ENCODE results near the gene NADSYN1. TPM values are rescaled to one million over a fixed set of nuclear protein-coding genes. Genes with fewer than 3 reads are reported as not detected.

The NADSYN1 gene
- total RNA-seq, 2 donors from 2014 or later, result 133 to 178 TPM

- no peaks in the 10 kb centered on the region for H3K27me3 ChIP-seq
- peaks cover 30% of the 10 kb centered on the region for H3K36me3 ChIP-seq
- H3K27ac ChIP-seq, result no peak overlapping the region
- H3K9me3 ChIP-seq, result no peaks in the 10 kb centered on the region
- intact Hi-C loops (cut with DNase I), result no loop called here
- no peak for TF ChIP-seq CTCF (IDR thresholded peaks at IDR 0.05)
- no peak overlapping the region for H3K9ac ChIP-seq (ENCODE audit: low read depth in 2 of 2, low read length in 2 of 2)
- DNase-seq, result no peak
- peaks cover 10% of the 10 kb centered on the region for H3K4me1 ChIP-seq
- no peak overlapping the region for H3K4me3 ChIP-seq
These were observed 3.8 kb downstream of the NADSYN1 start for GRCh38 chr11:71456831-71457230.

DNA sequence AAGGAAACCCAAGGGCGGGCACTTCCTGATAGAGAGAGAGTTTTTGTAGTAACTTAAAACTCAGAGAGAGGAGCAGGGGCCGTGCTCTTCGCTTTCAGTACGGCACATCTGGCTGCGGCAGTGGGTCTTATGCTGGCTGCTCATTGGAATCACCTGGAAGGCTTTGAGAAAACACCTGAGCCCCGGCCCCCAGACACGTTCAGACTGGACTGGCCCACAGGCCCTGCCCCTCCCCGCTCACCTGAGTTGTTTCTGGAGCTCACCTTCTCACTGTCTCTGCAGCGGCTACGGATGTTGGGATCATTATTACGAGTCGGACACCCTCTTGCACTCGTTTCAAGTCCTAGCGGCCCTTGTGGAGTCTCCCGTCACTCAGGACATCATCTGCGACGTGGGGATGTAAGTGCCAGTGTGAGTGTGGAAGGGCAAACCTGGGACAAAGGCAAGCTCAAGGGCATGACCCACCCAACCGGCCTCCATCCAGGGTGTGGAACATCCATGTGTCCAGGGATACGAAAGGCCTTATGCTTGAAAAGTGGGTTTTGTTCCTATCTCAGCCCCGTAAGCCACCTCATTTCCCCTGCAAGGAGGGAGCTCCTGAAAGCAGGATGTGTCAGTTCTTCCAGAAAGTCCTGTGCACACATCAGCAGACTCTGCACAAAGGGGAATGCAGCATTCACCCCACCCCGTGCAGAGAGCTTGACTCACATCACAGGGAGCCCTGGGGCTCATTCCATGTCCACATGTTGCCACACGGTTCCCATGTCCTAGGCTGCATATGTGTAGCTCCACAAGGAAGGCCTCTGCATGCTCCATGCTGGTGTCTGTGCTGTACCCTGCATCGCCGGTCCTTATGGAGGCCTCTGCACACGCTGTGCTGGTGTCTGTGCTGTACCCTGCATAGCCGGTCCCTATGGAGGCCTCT is 5.4 kb downstream of the NADSYN1 start:
- H3K4me3 ChIP-seq, result no peak overlapping the region
- peaks cover 10% of the 10 kb centered on the region for H3K4me1 ChIP-seq
- H3K27me3 ChIP-seq, result no peaks in the 10 kb centered on the region
- intact Hi-C loops (cut with DNase I), result no loop called here
- TF ChIP-seq CTCF (IDR thresholded peaks at IDR 0.05), result no peak
- H3K9ac ChIP-seq (ENCODE audit: low read depth in 2 of 2, low read length in 2 of 2), result no peak overlapping the region
- H3K27ac ChIP-seq, result no peak overlapping the region
- H3K36me3 ChIP-seq, result peaks cover 30% of the 10 kb centered on the region
- no peaks in the 10 kb centered on the region for H3K9me3 ChIP-seq
- no peak for DNase-seq

GRCh38 chr11:71459076-71459766 is 6.2 kb downstream of the NADSYN1 start:
- H3K27me3 ChIP-seq, result no peaks in the 10 kb centered on the region
- peaks cover 30% of the 10 kb centered on the region for H3K36me3 ChIP-seq
- intact Hi-C loops (cut with DNase I), result no loop called here
- no peak overlapping the region for H3K4me3 ChIP-seq
- TF ChIP-seq CTCF (IDR thresholded peaks at IDR 0.05), result no peak
- no peak overlapping the region for H3K9ac ChIP-seq (ENCODE audit: low read depth in 2 of 2, low read length in 2 of 2)
- no peak overlapping the region for H3K27ac ChIP-seq
- peaks cover 6% of the 10 kb centered on the region for H3K4me1 ChIP-seq
- no peak for DNase-seq
- no peaks in the 10 kb centered on the region for H3K9me3 ChIP-seq

GRCh38 chr11:71459767-71460320 is 6.8 kb downstream of the NADSYN1 start:
- no peaks in the 10 kb centered on the region for H3K4me1 ChIP-seq
- no peaks in the 10 kb centered on the region for H3K9me3 ChIP-seq
- H3K4me3 ChIP-seq, result no peak overlapping the region
- peaks cover 30% of the 10 kb centered on the region for H3K36me3 ChIP-seq
- no peaks in the 10 kb centered on the region for H3K27me3 ChIP-seq
- intact Hi-C loops (cut with DNase I), result no loop called here
- H3K27ac ChIP-seq, result no peak overlapping the region
- no peak for TF ChIP-seq CTCF (IDR thresholded peaks at IDR 0.05)
- no peak for DNase-seq
- no peak overlapping the region for H3K9ac ChIP-seq (ENCODE audit: low read depth in 2 of 2, low read length in 2 of 2)

DNA sequence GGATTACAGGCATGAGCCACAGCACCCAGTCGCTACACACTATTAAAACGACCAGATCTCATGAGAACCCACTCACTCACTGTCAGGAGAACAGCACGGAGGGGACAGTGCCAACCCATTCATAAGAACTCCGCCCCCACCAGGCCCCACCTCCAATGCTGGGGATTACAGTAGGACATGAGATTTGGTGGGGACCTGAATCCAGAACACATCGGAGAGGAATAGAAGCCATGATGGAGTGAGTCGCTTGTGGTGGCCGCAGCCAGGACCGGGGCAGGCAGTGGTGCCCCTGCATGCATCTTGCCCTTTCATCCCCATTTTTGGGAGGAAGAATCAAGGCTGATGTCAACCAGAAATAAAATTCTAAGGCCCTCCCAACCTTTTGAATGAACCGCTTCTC is 8.7 kb downstream of the NADSYN1 start:
- Histone ChIP-seq H3K4me3 (no peak overlapping the region), H3K9ac (ENCODE audit: low read depth in 2 of 2, low read length in 2 of 2) (no peak overlapping the region), H3K36me3 (peaks cover 18% of the 10 kb centered on the region), H3K9me3 (no peaks in the 10 kb centered on the region), H3K27ac (no peak overlapping the region), H3K4me1 (peaks cover 4% of the 10 kb centered on the region), H3K27me3 (no peaks in the 10 kb centered on the region)
- TF ChIP-seq CTCF (IDR thresholded peaks at IDR 0.05), result no peak
- intact Hi-C loops (cut with DNase I), result no loop called here
- DNase-seq, result no peak
